SKM-1 treated with dmso at 0.1 percent for 144 hours (cell line): ENCODE results near the gene FBXO42.
A peak's percentile ranks its signal among the peaks of the same experiment; 100 is the strongest.
"Not testable (repeated sequence)": the region's sequence is repeated elsewhere in the genome, so short reads cannot be mapped to it uniquely, and the experiment has no call there.

Source experiments
- DNase-seq: peaks from one replicate; lab custom pipeline; 2025; ENCODE audit not compliant: unreplicated experiment; lab: John Stamatoyannopoulos, UW

Gene FBXO42

GRCh38 chr1:16266411-16267118 is 85.7 kb downstream of the FBXO42 start:
- DNase-seq = no peak

DNA sequence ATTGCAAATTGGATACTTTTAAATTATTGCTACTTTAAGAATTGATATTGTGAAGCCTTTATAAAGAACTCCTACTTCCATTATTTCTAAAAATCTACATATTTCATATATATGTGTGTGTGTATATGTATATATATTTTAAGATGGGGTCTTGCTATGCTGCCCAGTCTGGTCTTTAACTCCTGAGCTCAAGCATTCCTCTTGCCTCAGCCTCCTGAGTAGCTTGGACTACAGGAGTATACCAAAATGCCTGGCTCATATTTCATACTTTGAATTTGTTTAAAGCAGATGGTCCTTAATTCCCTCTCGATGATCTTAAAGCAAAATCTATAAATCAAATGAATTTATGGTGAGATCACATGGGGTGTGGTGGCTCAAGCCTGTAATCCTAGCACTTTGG is 90.2 kb downstream of the FBXO42 start:
- no peak for DNase-seq

DNA sequence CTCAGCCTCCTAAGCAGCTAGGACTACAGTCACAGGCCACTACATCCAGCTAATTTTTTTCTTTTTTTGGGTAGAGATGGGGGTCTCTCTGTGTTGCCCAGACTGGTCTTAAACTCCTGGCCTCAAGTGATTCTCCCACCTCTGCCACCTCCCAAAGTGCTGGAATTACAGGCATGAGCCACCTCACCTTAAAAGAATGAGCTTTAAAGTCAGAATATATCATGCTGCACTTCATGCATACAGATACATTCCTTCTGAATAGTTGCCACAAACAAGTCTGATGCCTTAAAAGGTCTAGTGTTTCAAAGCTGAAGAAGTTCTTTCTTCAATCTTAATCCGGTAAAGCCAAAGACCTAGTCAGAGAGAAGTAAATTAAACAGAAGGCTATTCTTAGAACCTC is 91.5 kb downstream of the FBXO42 start:
- no peak for DNase-seq

- DNase-seq = no peak
These were observed 93.6 kb downstream of the FBXO42 start for GRCh38 chr1:16258591-16259135.

GRCh38 chr1:16257968-16258367 is 94.3 kb downstream of the FBXO42 start:
- DNase-seq = no peak

GRCh38 chr1:16257556-16257955 is 94.7 kb downstream of the FBXO42 start:
- not testable (repeated sequence) for DNase-seq

DNA sequence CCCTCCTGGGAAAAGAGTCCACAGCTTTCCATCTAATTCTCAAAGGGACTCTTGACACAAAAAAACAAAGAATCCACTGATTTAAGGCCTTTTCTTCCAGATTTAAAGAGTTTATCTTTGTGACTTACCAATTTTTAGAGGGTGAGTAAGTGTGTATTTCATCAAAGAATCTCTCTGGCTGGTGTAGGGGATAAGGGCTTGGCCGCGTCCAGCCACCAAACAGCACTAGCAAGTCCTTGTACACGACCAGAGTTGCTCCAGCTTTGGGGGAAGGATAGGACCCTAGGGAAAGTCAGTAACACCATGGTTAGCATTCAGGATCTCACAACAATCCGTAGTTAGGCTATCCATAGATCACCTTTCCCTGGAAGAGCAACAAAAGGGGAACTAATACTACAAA is 95.8 kb downstream of the FBXO42 start:
- DNase-seq = no peak

- DNase-seq = no peak
These were observed 97.9 kb downstream of the FBXO42 start for GRCh38 chr1:16254263-16254928.

DNA sequence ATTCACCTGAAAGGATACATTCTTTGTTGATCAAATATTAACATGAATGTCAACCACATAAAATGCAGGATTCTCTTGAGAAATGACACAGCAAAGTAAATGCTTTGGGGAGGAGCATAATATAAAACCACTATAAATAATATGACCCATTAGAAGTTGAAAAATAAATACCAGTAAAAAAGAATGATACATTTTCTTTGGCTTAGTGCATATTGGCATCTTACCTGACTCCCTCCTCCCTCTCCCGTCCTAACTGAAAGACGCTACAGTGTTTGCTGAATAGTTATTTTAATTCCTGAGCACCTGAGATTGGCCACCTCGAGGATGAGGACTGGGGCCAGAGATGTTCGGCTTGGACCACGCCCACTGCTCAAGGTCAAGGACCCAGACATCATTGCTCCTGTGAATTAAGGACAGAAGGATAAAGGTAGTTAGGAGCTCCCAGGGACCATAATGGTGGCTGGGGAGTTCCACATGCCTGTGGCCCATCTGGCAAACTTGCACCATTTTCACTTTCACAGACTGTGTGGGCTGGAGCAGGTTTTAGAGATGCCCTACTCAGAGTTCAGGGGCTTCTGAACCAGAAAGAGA is 98.9 kb downstream of the FBXO42 start:
- no peak for DNase-seq

GRCh38 chr1:16252912-16253311 is 99.4 kb downstream of the FBXO42 start:
- no peak for DNase-seq

GRCh38 chr1:16251381-16251780 is 100.9 kb downstream of the FBXO42 start:
- no peak for DNase-seq

DNA sequence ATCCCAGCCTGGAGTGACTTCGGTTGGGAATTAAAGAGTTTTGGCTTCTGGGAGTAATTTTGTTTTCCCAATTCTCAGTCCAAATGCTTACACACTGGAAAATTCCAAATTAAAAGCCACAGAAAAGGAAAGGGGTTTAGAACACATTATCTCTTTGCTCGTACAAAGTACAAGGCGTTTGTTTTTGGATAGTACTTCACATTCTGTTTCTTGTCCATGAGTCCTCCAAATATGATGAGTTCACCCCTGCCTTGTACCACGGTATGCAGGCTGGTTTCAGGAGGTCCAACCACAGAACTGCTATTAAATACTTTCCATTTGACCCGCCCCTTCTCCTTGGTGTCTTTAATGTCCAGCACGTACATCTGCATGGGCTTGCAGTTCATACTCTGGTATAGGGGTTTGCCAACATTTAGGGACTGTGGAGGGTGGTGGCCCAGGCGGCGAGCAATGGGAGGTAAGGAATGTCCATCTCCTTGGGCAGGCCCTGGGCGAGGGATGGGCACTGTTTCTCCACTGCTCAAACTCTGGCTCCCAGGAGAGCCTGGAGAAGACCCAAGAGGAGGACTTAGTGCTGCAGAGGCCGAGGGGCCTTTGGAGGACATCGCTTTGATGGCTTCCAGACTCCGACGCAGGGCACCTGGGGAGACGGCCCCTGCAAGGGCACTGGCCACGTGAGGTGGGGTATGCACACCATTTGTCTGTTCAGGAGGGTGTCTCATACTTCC is 101.6 kb downstream of the FBXO42 start:
- no peak for DNase-seq

- DNase-seq = peak; percentile 6
These were observed 102.6 kb downstream of the FBXO42 start for GRCh38 chr1:16249596-16250241.

DNA sequence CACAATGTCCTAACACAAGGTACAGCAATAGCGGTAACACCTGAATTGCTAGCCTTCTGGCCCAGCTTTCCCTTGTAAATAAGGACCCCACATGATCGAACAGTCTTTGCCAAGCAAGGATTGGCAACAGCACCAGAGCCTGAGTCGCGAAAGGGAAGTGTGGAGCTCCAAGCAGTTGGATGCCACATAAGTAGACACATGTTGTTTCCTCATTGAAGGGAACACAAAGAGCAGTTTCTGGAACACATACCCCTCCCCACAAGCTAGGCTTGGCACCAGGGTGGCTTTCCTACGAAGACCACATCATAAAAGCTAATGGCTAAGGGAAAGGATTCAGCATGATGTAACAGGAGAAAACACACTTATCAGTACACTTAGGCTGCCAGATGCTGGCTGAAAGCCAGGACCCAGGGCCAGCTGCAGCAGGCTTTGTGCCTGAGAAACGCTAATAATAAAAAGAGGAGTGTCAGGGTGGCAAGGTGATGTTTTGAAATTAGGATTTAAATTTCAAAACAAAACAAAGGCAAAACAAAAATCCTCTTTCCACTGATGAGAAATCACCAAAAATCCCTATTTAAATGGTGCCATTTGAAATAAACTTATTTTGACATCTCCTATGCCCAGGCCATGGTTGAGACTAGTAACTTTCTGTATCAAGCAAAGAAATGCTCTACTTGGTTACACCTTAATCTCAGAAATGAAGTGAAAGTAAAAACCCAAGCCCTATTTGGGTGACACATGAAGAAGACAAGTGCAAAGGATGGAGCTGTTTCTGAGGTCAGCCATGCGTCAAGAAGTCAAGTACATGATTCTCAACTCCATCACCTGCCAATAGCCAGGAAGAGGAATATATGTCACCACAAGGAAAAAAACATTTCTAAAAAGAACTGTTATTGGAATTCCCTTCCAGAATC is 103.4 kb downstream of the FBXO42 start:
- no peak for DNase-seq

DNA sequence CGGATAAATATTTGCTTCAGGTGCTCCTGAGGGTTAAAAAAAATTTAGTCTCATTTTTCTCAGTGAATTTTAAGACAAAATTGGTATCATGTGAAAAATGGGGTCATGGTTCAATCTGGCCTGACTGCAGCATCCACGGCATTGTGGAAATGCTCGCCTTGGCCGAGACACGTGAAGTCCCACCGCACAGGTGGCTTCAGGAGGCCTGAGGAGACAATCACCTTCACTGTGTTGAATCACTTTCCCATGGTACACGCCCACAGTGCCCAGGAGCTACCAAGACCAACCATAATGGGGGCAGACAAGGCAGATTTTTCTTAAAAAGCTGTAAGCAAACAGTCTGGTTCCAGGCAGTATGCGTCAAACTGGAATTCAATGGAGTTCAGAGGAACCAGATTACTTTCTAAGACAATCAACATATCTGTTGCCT is 104.3 kb downstream of the FBXO42 start:
- DNase-seq = no peak

DNA sequence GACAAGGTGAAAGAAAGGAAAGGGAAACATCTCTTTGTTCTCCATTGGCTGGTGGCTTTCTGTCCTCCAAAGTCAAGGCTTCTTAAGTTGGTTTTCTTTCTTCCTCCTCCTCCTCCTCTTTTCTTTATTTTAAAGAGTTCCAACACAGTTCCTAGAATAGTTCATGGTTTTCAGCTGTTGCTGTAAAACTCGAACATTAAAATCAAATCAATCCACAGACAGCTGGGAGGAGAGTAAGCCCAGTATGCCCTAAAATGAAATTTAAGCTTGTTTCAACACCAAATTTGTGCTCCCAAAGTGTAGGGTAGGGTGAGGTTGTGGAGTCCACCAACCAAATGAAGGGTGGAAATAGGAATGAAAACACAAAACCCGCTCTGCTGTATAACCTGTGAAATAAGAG is 104.8 kb downstream of the FBXO42 start:
- DNase-seq = no peak

DNA sequence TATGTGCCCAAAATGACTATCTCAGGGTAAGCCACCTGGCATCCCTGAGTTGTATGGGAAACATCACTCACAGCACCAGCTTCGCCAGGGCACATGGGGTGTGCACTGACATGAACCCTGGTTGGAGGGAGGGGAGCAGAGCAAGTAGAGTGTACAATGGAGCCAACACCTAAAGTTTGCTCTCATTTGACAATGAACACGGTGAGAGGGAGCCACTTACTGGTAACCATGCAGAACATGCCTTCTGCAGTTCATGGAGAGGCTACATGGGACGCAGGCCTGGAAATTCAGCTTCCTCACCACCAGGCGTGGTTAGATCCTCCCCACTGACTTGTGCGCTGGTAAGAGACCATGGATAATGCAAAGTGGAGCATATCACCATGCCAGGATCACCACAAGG is 105.3 kb downstream of the FBXO42 start:
- DNase-seq = no peak

GRCh38 chr1:16246239-16246638 is 106.0 kb downstream of the FBXO42 start:
- DNase-seq = not testable (repeated sequence)

- DNase-seq = no peak
These were observed 106.6 kb downstream of the FBXO42 start for GRCh38 chr1:16245476-16246196.
